ENCODE measurements around the gene RABL6.

The RABL6 gene

DNA sequence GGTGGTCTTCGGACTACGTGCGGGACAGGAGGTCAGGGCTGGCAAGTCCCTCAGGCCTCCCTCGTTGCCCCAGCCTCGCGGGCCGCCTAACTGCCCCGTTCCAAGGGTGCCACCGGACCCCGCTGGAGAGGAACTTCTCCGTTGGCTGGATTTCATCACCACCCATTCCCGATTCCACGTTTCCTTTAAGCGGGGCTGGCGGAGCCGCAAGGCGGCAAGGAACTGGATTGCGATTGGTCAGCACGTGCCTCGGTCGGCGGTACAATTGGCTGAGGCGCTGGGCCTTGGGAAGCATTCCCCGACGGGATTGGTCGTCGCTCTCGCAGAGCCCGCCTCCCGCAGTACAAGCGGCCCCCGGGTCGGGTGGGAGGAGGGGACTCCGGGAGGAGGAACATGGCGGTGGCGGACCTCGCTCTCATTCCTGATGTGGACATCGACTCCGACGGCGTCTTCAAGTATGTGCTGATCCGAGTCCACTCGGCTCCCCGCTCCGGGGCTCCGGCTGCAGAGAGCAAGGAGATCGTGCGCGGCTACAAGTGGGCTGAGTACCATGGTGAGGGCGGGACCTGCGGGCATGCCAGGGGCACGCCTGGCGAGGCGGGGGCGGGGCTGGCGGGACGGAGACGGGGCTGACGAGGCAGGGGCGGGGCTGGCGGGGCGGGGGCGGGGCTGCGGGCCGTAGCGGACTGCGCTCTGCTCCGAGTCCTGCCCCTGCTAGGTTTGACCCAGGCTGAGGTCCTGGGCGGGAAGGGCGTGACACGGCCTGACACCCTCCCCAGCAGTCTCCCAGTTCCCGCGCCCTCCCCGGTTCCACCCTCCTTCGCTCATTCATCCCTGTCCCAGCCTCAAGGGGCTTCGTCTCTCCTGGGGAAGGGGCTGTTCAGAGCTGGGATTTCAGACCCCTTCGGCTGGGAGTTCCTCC, 41.6 kb downstream of the RABL6 start, which contains the start of gene PHPT1:
Gene PHPT1 (plus strand): TSS at position 372 of the 922 bp plus-strand sequence. CDS start 22 bp downstream, at position 394.
- peak within 1 kb of the TSS; percentile 84 to 96 (median 91) for H3K4me3 ChIP-seq (ENCODE audit: low read depth in 1 of 5, low read length in 5 of 5)
- peaks cover 0 to 13% (median 3%) of the 10 kb centered on the region in 5 donors for H3K36me3 ChIP-seq (ENCODE audit: control insufficient read depth in 5 of 5, insufficient read depth in 5 of 5, low read length in 5 of 5)
- peak within 1 kb of the TSS; percentile 74 for H3K27ac ChIP-seq (ENCODE audit: low read depth, low read length)
- H3K9me3 ChIP-seq (ENCODE audit: control insufficient read depth in 5 of 5, low read length in 5 of 5), result no peaks in the 10 kb centered on the region
- H3K4me1 ChIP-seq (ENCODE audit: control insufficient read depth in 5 of 5, insufficient read depth in 5 of 5, low read length in 5 of 5), result peaks cover 2 to 54% (median 31%) of the 10 kb centered on the region in 5 donors
- peak within 1 kb of the TSS in 4 of 5 donors; percentile 64 to 87 (median 76) for H3K9ac ChIP-seq (ENCODE audit: low read length in 5 of 5)
- H3K27me3 ChIP-seq (ENCODE audit: control insufficient read depth in 5 of 5, insufficient read depth in 4 of 5, low read length in 5 of 5), result peaks cover 3 to 18% (median 17%) of the 10 kb centered on the region in 5 donors

DNA sequence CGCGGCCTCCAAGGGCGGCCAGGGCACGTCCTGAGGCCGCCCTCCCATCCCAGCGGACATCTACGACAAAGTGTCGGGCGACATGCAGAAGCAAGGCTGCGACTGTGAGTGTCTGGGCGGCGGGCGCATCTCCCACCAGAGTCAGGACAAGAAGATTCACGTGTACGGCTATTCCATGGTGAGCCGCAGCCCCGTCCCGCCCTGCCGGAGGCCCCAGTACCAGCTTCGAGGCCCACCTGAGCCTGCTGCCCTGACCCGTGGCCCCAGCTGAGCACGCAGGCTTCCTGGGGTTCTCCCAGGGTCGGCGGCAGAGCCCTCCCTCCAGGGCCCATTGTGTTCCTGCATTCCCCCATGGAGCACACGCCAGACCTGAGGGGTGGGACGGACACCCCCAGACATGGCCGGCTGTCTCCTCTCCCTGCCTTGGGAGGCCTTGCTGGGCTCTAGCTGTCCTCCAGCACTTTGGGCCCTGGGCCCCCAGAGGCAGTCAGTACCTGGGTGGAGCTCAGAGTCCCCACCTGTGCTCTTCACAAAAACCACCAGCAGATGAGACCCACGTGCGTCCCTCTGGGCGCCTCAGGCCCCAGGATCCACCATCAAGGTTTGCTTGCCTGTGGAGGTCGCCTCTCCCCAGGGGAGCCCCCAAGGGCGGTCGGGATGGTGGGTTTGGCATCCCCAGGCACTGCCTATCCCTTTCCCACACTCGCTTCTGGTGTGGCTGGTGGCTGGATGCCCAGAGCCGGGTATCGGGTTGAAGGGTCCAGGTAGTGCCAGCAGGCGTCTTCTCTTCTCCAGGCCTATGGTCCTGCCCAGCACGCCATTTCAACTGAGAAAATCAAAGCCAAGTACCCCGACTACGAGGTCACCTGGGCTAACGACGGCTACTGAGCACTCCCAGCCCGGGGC, 42.5 kb downstream of the RABL6 start:
- peak overlapping the region; percentile 22 to 91 (median 65) for H3K4me3 ChIP-seq (ENCODE audit: low read depth in 1 of 5, low read length in 5 of 5)
- peaks cover 2 to 53% (median 31%) of the 10 kb centered on the region in 5 donors for H3K4me1 ChIP-seq (ENCODE audit: control insufficient read depth in 5 of 5, insufficient read depth in 5 of 5, low read length in 5 of 5)
- peak overlapping the region in 4 of 5 donors; percentile 64 to 81 (median 71) for H3K9ac ChIP-seq (ENCODE audit: low read length in 5 of 5)
- H3K27me3 ChIP-seq (ENCODE audit: control insufficient read depth in 5 of 5, insufficient read depth in 4 of 5, low read length in 5 of 5), result peaks cover 3 to 17% (median 14%) of the 10 kb centered on the region in 5 donors
- H3K36me3 ChIP-seq (ENCODE audit: control insufficient read depth in 5 of 5, insufficient read depth in 5 of 5, low read length in 5 of 5), result peaks cover 0 to 13% (median 3%) of the 10 kb centered on the region in 5 donors
- H3K9me3 ChIP-seq (ENCODE audit: control insufficient read depth in 5 of 5, low read length in 5 of 5), result no peaks in the 10 kb centered on the region
- H3K27ac ChIP-seq (ENCODE audit: low read depth, low read length), result peak overlapping the region; percentile 74

DNA sequence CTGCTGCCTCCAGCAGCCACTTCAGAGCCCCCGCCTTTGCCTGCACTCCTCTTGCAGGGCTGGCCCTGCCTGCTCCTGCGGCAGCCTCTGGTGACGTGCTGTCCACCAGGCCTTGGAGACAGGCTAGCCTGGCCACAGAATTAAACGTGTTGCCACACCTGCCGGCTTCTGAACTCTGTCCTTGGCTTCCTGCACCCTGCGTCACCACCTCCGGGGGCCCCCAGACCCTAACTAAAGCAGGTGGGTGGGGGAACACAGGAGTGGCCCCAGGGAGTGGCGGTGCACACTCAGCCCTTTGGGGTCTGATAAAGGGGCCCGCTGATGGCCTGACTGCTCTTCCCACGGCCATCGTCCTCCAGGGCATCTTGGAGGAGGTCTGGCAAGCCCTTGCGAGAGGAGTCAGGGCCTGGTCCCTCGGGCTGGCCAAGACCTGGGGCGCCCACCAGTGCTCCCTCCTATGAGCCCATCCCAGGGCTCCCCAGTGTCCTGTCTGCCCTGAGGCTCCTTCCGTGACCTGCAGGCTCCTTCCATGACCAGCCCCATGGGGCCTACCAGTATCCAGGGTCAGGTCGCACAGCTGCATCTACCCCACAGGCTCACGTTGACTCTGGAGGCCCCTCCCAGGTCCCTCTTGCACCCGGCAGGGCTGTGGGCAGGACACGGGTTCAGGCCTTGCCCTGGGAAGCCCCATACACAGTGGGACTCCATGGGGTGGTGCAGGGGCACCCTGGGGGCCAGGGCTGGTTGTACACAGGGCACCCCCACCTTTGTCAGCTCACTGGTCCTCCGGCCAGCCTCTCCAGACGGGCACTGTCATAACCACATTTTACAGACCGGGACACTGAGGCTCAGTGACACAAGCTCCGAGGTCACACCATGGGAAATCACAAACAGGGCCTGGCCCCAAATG, 43.4 kb downstream of the RABL6 start:
- Histone ChIP-seq H3K27ac (ENCODE audit: low read depth, low read length) (no peak overlapping the region), H3K4me1 (ENCODE audit: control insufficient read depth in 5 of 5, insufficient read depth in 5 of 5, low read length in 5 of 5) (peaks cover 2 to 60% (median 35%) of the 10 kb centered on the region in 5 donors), H3K4me3 (ENCODE audit: low read depth in 1 of 5, low read length in 5 of 5) (no peak overlapping the region), H3K36me3 (ENCODE audit: control insufficient read depth in 5 of 5, insufficient read depth in 5 of 5, low read length in 5 of 5) (peaks cover 0 to 13% (median 3%) of the 10 kb centered on the region in 5 donors), H3K27me3 (ENCODE audit: control insufficient read depth in 5 of 5, insufficient read depth in 4 of 5, low read length in 5 of 5) (peaks cover 3 to 9% (median 7%) of the 10 kb centered on the region in 5 donors), H3K9ac (ENCODE audit: low read length in 5 of 5) (peak overlapping the region in 1 of 5 donors; percentile 5), H3K9me3 (ENCODE audit: control insufficient read depth in 5 of 5, low read length in 5 of 5) (no peaks in the 10 kb centered on the region)

DNA sequence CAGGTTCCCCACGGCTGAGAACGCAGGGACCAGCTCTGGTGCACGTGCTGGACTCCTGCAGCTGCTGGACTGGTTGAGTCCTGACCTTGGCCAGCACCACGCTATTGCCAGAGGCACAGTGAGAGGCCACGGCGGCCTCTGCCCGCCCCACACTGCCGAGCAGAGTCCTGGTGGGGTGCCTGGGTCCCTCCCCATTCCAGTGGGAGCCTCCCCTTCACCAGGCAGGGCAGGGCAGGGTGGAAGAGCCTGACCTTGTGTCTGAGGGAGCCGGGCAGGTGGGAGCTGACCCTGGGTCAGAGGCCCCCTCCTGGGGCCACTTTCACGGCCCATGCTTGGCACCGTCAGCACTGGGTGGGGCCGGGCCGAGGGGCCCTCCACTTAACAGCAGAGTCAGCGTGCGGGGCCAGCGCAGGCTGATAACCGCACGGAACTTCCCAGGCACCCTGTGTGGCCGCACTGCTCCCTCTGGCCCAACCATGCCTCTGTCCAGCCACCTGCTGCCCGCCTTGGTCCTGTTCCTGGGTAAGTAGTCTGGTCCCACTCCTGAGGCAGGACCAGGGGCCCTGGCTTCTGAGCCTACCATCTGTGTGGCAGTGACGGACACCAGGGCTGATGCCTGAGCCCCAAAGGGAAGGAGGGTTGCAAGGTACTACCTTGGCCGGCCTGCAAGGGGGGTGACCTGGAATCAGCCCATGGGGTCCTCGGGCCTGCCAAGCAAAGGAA, 44.4 kb downstream of the RABL6 start, which contains the start of gene MAMDC4:
Gene MAMDC4 (plus strand): TSS at position 406 of the 723 bp plus-strand sequence. CDS start 71 bp downstream, at position 477.
- Histone ChIP-seq H3K27ac (ENCODE audit: low read depth, low read length) (no peak within 1 kb of the TSS), H3K4me3 (ENCODE audit: low read depth in 1 of 5, low read length in 5 of 5) (no peak within 1 kb of the TSS)

DNA sequence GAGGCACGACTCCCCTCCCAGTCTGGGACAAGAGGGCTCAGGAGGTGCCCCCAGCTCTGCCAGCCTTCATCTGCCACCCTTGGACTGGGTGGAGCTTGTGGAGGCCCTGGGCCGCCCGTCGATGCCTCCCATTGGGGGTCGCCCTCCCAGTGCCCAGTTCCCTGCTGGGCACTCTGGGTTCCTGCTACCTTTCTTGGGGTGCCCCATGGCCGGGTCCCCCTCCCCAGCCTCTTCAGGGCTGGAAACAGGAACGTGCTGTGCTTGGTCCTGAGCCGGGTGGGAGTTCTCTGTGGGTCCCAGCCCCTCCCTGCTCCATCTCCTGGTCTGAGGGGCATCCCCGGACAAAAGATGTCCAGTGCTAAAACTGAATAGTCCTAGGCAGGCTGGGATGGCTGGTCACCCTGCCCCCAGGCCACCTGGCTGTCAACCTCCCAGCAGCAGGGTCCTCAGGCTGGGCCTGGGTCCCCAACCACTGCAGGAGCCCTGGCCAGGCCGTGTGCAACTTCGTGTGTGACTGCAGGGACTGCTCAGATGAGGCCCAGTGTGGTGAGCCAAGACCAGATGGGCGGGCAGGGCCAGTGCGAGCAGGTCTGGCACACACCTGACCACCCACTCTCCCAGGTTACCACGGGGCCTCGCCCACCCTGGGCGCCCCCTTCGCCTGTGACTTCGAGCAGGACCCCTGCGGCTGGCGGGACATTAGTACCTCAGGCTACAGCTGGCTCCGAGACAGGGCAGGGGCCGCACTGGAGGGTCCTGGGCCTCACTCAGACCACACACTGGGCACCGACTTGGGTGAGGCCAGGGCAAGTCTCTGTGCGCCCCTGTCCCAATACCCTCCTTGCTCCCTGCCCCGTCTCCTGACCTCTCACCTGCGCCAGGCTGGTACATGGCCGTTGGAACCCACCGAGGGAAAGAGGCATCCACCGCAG, 45.2 kb downstream of the RABL6 start:
- Histone ChIP-seq H3K27ac (ENCODE audit: low read depth, low read length) (no peak overlapping the region), H3K27me3 (ENCODE audit: control insufficient read depth in 5 of 5, insufficient read depth in 4 of 5, low read length in 5 of 5) (no peaks in the 10 kb centered on the region), H3K9ac (ENCODE audit: low read length in 5 of 5) (peak overlapping the region in 1 of 5 donors; percentile 4), H3K36me3 (ENCODE audit: control insufficient read depth in 5 of 5, insufficient read depth in 5 of 5, low read length in 5 of 5) (peaks cover 0 to 13% (median 3%) of the 10 kb centered on the region in 5 donors), H3K9me3 (ENCODE audit: control insufficient read depth in 5 of 5, low read length in 5 of 5) (no peaks in the 10 kb centered on the region), H3K4me1 (ENCODE audit: control insufficient read depth in 5 of 5, insufficient read depth in 5 of 5, low read length in 5 of 5) (peaks cover 2 to 54% (median 25%) of the 10 kb centered on the region in 5 donors), H3K4me3 (ENCODE audit: low read depth in 1 of 5, low read length in 5 of 5) (no peak overlapping the region)

More for the DNA sequence above, 44.4 kb downstream of the RABL6 start, which contains the start of gene MAMDC4:
- H3K9me3 ChIP-seq (ENCODE audit: control insufficient read depth in 5 of 5, low read length in 5 of 5), result no peaks in the 10 kb centered on the region
- peak within 1 kb of the TSS in 1 of 5 donors; percentile 5 for H3K9ac ChIP-seq (ENCODE audit: low read length in 5 of 5)
- H3K36me3 ChIP-seq (ENCODE audit: control insufficient read depth in 5 of 5, insufficient read depth in 5 of 5, low read length in 5 of 5), result peaks cover 0 to 13% (median 3%) of the 10 kb centered on the region in 5 donors
- no peaks in the 10 kb centered on the region for H3K27me3 ChIP-seq (ENCODE audit: control insufficient read depth in 5 of 5, insufficient read depth in 4 of 5, low read length in 5 of 5)
- H3K4me1 ChIP-seq (ENCODE audit: control insufficient read depth in 5 of 5, insufficient read depth in 5 of 5, low read length in 5 of 5), result peaks cover 2 to 59% (median 30%) of the 10 kb centered on the region in 5 donors

DNA sequence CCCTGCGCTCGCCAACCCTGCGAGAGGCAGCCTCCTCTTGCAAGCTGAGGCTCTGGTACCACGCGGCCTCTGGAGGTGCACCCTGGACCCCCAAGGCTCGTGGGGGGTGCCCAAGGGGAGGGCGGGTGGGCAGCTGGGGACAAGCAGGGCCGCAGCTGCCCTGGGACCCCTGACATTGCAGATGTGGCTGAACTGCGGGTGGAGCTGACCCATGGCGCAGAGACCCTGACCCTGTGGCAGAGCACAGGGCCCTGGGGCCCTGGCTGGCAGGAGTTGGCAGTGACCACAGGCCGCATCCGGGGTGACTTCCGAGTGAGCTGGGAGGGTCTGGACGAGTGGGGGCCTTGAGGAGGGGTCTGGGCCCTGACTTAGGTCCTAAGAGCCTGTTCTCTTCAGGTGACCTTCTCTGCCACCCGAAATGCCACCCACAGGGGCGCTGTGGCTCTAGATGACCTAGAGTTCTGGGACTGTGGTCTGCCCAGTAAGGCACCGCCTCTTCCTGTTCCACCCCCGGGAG, 45.9 kb downstream of the RABL6 start:
- no peak overlapping the region for H3K27ac ChIP-seq (ENCODE audit: low read depth, low read length)
- H3K4me3 ChIP-seq (ENCODE audit: low read depth in 1 of 5, low read length in 5 of 5), result no peak overlapping the region
- H3K4me1 ChIP-seq (ENCODE audit: control insufficient read depth in 5 of 5, insufficient read depth in 5 of 5, low read length in 5 of 5), result peaks cover 2 to 53% (median 20%) of the 10 kb centered on the region in 5 donors
- H3K27me3 ChIP-seq (ENCODE audit: control insufficient read depth in 5 of 5, insufficient read depth in 4 of 5, low read length in 5 of 5), result no peaks in the 10 kb centered on the region
- H3K9ac ChIP-seq (ENCODE audit: low read length in 5 of 5), result no peak overlapping the region
- no peaks in the 10 kb centered on the region for H3K9me3 ChIP-seq (ENCODE audit: control insufficient read depth in 5 of 5, low read length in 5 of 5)
- H3K36me3 ChIP-seq (ENCODE audit: control insufficient read depth in 5 of 5, insufficient read depth in 5 of 5, low read length in 5 of 5), result peaks cover 0 to 15% (median 3%) of the 10 kb centered on the region in 5 donors

DNA sequence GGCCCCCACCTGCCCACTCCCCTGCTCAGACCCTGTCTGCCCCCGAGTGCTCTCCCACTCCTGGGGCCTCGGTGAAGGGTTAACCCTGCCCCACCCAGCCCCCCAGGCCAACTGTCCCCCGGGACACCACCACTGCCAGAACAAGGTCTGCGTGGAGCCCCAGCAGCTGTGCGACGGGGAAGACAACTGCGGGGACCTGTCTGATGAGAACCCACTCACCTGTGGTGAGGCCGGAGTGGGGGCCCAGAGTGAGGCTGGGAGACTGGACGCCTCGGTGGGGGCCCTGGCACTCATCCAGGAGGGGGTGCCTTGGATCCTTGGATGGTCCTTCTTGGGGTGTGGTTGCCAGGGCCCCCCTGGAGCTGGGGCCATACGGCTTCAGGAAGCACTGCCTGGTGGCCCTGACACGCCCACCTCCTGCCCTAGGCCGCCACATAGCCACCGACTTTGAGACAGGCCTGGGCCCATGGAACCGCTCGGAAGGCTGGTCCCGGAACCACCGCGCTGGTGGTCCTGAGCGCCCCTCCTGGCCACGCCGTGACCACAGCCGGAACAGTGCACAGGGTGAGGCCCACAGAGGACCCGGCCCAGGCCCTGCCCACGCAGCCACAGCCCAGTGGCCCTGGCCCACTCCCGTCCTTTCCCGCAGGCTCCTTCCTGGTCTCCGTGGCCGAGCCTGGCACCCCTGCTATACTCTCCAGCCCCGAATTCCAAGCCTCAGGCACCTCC, 46.5 kb downstream of the RABL6 start:
- no peak overlapping the region for H3K4me3 ChIP-seq (ENCODE audit: low read depth in 1 of 5, low read length in 5 of 5)
- no peak overlapping the region for H3K27ac ChIP-seq (ENCODE audit: low read depth, low read length)
- no peaks in the 10 kb centered on the region for H3K27me3 ChIP-seq (ENCODE audit: control insufficient read depth in 5 of 5, insufficient read depth in 4 of 5, low read length in 5 of 5)
- H3K4me1 ChIP-seq (ENCODE audit: control insufficient read depth in 5 of 5, insufficient read depth in 5 of 5, low read length in 5 of 5), result peaks cover 2 to 59% (median 25%) of the 10 kb centered on the region in 5 donors
- peaks cover 0 to 21% (median 3%) of the 10 kb centered on the region in 5 donors for H3K36me3 ChIP-seq (ENCODE audit: control insufficient read depth in 5 of 5, insufficient read depth in 5 of 5, low read length in 5 of 5)
- H3K9ac ChIP-seq (ENCODE audit: low read length in 5 of 5), result no peak overlapping the region
- H3K9me3 ChIP-seq (ENCODE audit: control insufficient read depth in 5 of 5, low read length in 5 of 5), result no peaks in the 10 kb centered on the region

All from subcutaneous abdominal adipose tissue (tissue), 5 donors.